GM21528 (cell line): ENCODE results near the gene SBNO2.

Source experiments
- ATAC-seq: cut with Tn5 transposase; IDR thresholded peaks from one replicate; pipeline ENCODE4 v1.9.1; 2021; ENCODE audit warnings: mild to moderate bottlenecking, moderate library complexity; ENCODE audit not compliant: unreplicated experiment, low FRiP score

Gene SBNO2

GRCh38 chr19:1108291-1109031, 65.6 kb downstream of the SBNO2 start:
- ATAC-seq = no peak

- no peak for ATAC-seq
Observed at GRCh38 chr19:1107661-1108261, 66.3 kb downstream of the SBNO2 start.

GRCh38 chr19:1106841-1107660, 67.0 kb downstream of the SBNO2 start:
- no peak for ATAC-seq

GRCh38 chr19:1105873-1106840, 67.9 kb downstream of the SBNO2 start:
- ATAC-seq = no peak

- peak; percentile 1 for ATAC-seq
Observed at GRCh38 chr19:1105008-1105872, 68.8 kb downstream of the SBNO2 start.

- ATAC-seq = peak; percentile 46
Observed at GRCh38 chr19:1104311-1105007, 69.6 kb downstream of the SBNO2 start.

GRCh38 chr19:1103708-1104310, 70.3 kb downstream of the SBNO2 start, which contains the start of gene GPX4:
Gene GPX4 (plus strand): TSS chr19:1103994. CDS start chr19:1104044, 50 bp downstream.
- ATAC-seq = peak; percentile 54

- peak; percentile 0 for ATAC-seq
Observed at GRCh38 chr19:1103132-1103707, 70.8 kb downstream of the SBNO2 start.

- no peak for ATAC-seq
Observed at GRCh38 chr19:1102407-1103131, 71.5 kb downstream of the SBNO2 start.

- ATAC-seq = no peak
Observed at GRCh38 chr19:1101337-1101698, 72.8 kb downstream of the SBNO2 start.

GRCh38 chr19:1098177-1099051, 75.7 kb downstream of the SBNO2 start:
- no peak for ATAC-seq

GRCh38 chr19:1097810-1098176, 76.3 kb downstream of the SBNO2 start:
- ATAC-seq = no peak

GRCh38 chr19:1094978-1095701, 78.9 kb downstream of the SBNO2 start, which contains the start of gene POLR2E:
Gene POLR2E (minus strand): TSS chr19:1095375. CDS start chr19:1095315, 60 bp downstream.
- ATAC-seq = peak; percentile 84

- ATAC-seq = no peak
Observed at GRCh38 chr19:1094655-1094977, 79.5 kb downstream of the SBNO2 start.

GRCh38 chr19:1093811-1094553, 80.1 kb downstream of the SBNO2 start:
- no peak for ATAC-seq
